ENCODE results near the gene TPK1.

The TPK1 gene

DNA sequence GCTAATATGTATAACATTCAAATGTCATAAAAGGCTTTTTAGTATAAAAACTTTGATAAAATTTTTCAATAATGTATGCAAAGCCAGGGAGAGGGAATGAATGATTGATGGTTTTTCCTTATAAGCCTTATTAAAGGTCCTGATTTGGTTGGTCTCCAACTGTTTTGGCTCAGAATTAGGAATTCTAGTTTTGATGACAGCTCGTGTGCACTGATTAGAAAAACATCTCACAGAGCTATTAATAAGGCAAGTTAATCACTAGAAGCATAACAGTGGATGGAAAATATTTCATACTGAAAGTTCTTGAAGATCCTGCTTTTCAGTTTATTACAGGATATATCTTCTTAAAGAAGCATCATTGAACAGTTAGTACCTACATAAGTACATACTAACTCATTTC lies 317.5 kb downstream of the TPK1 start:
- Mint-ChIP-seq H3K4me1 (ENCODE audit: low read depth) (no peaks in the 10 kb centered on the region), H3K27me3 (ENCODE audit: low read depth) (no peaks in the 10 kb centered on the region), H3K9me3 (no peaks in the 10 kb centered on the region), H3K36me3 (ENCODE audit: low read depth) (no peaks in the 10 kb centered on the region), H3K27ac (no peak overlapping the region), H3K4me3 (no peak overlapping the region)

DNA sequence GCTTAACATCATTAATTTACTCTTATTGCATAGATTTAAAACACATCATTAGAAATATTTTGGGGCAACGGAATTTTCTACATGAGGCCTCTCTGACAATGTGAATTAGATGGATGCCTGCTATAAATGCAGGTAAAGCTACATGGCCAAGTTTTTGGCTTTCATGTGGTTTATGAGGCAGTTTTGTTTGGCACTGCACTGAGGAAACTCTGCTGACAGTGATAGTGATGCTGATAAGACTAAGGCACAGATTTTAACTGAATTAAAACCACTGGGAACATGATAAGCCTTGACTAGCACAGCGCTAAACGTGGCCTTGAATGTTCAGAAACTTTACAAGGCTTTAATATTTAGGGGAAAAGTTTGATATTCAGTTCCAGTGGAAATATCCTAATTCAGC lies 318.1 kb downstream of the TPK1 start:
- Mint-ChIP-seq H3K4me1 (ENCODE audit: low read depth) (no peaks in the 10 kb centered on the region), H3K4me3 (no peak overlapping the region), H3K27me3 (ENCODE audit: low read depth) (no peaks in the 10 kb centered on the region), H3K27ac (no peak overlapping the region), H3K36me3 (ENCODE audit: low read depth) (no peaks in the 10 kb centered on the region), H3K9me3 (no peaks in the 10 kb centered on the region)

GRCh38 chr7:144516729-144517525 lies 318.9 kb downstream of the TPK1 start:
- no peaks in the 10 kb centered on the region for H3K4me1 Mint-ChIP-seq (ENCODE audit: low read depth)
- H3K36me3 Mint-ChIP-seq (ENCODE audit: low read depth), result no peaks in the 10 kb centered on the region
- no peaks in the 10 kb centered on the region for H3K27me3 Mint-ChIP-seq (ENCODE audit: low read depth)
- no peaks in the 10 kb centered on the region for H3K9me3 Mint-ChIP-seq
- H3K27ac Mint-ChIP-seq, result no peak overlapping the region
- no peak overlapping the region for H3K4me3 Mint-ChIP-seq

GRCh38 chr7:144513334-144513733 lies 322.5 kb downstream of the TPK1 start:
- H3K36me3 Mint-ChIP-seq (ENCODE audit: low read depth), result no peaks in the 10 kb centered on the region
- no peak overlapping the region for H3K27ac Mint-ChIP-seq
- H3K4me1 Mint-ChIP-seq (ENCODE audit: low read depth), result no peaks in the 10 kb centered on the region
- no peaks in the 10 kb centered on the region for H3K27me3 Mint-ChIP-seq (ENCODE audit: low read depth)
- no peaks in the 10 kb centered on the region for H3K9me3 Mint-ChIP-seq
- H3K4me3 Mint-ChIP-seq, result no peak overlapping the region

GRCh38 chr7:144510621-144511020 lies 325.2 kb downstream of the TPK1 start:
- Mint-ChIP-seq H3K4me3 (no peak overlapping the region), H3K9me3 (no peaks in the 10 kb centered on the region), H3K36me3 (ENCODE audit: low read depth) (no peaks in the 10 kb centered on the region), H3K27me3 (ENCODE audit: low read depth) (no peaks in the 10 kb centered on the region), H3K4me1 (ENCODE audit: low read depth) (no peaks in the 10 kb centered on the region), H3K27ac (no peak overlapping the region)

DNA sequence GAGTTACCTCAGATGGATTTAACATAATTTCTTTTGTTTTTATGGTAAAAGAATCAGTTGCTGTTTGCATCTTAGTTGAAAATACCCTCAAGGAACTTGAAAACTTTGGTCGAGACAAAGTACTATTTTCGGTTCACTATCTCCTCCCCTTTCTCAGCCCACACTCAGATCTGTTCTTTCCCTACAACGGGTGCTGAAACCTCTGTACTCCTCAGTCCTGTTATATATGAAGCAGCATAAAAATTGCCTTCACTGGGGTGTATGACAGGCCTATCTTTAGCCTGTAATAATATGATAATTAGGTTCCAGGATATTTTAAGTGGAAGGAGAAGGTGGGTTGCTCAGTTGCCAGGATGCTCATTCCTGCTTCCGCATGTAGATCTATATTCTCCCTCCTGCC lies 327.2 kb downstream of the TPK1 start:
- no peaks in the 10 kb centered on the region for H3K27me3 Mint-ChIP-seq (ENCODE audit: low read depth)
- no peaks in the 10 kb centered on the region for H3K9me3 Mint-ChIP-seq
- H3K4me1 Mint-ChIP-seq (ENCODE audit: low read depth), result no peaks in the 10 kb centered on the region
- no peak overlapping the region for H3K4me3 Mint-ChIP-seq
- no peak overlapping the region for H3K27ac Mint-ChIP-seq
- H3K36me3 Mint-ChIP-seq (ENCODE audit: low read depth), result no peaks in the 10 kb centered on the region

GRCh38 chr7:144503215-144503614 lies 332.6 kb downstream of the TPK1 start:
- H3K27me3 Mint-ChIP-seq (ENCODE audit: low read depth), result no peaks in the 10 kb centered on the region
- no peaks in the 10 kb centered on the region for H3K9me3 Mint-ChIP-seq
- no peaks in the 10 kb centered on the region for H3K36me3 Mint-ChIP-seq (ENCODE audit: low read depth)
- H3K4me3 Mint-ChIP-seq, result no peak overlapping the region
- H3K27ac Mint-ChIP-seq, result no peak overlapping the region
- no peaks in the 10 kb centered on the region for H3K4me1 Mint-ChIP-seq (ENCODE audit: low read depth)

DNA sequence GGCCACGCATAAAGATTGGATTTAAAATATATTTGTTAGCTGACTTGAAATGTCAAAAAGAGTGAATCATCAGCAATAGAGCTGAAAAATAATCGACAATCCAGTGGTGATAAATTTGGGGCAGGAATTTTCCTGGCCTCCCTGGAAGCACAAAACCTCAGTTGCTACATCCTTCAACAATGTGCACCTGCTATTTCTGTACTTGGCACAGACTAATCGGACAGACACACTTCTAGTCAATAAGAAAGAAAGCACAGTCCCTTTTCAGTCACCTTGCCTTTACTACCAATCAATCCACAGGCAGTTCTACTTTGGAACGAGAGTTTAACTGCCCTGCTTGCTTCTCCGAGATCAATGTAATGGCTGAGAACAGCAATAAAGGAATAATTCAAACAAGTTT lies 335.6 kb downstream of the TPK1 start:
- H3K27me3 Mint-ChIP-seq (ENCODE audit: low read depth), result no peaks in the 10 kb centered on the region
- no peaks in the 10 kb centered on the region for H3K36me3 Mint-ChIP-seq (ENCODE audit: low read depth)
- H3K4me3 Mint-ChIP-seq, result no peak overlapping the region
- H3K9me3 Mint-ChIP-seq, result no peaks in the 10 kb centered on the region
- no peak overlapping the region for H3K27ac Mint-ChIP-seq
- no peaks in the 10 kb centered on the region for H3K4me1 Mint-ChIP-seq (ENCODE audit: low read depth)

DNA sequence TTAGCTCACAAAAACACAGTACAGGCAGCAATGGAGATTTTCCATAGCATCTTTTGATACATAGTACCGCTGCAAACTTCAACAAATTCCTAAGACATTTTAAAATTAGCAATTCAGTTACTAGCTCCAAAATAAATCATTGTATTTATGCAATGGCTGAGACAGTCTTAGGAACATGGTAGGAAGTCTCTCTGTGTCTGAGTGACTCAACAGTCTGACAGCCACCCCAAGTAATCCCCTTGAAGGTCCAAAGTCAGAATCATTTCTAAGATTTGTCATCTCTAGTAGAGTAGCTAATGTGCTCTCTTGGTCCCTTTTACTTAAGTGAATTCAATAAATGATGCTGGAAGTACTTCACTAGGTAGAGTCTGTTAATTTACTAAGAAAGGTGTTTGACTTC lies 338.6 kb downstream of the TPK1 start:
- no peak overlapping the region for H3K27ac Mint-ChIP-seq
- no peaks in the 10 kb centered on the region for H3K4me1 Mint-ChIP-seq (ENCODE audit: low read depth)
- no peaks in the 10 kb centered on the region for H3K9me3 Mint-ChIP-seq
- no peaks in the 10 kb centered on the region for H3K27me3 Mint-ChIP-seq (ENCODE audit: low read depth)
- H3K4me3 Mint-ChIP-seq, result no peak overlapping the region
- no peaks in the 10 kb centered on the region for H3K36me3 Mint-ChIP-seq (ENCODE audit: low read depth)

DNA sequence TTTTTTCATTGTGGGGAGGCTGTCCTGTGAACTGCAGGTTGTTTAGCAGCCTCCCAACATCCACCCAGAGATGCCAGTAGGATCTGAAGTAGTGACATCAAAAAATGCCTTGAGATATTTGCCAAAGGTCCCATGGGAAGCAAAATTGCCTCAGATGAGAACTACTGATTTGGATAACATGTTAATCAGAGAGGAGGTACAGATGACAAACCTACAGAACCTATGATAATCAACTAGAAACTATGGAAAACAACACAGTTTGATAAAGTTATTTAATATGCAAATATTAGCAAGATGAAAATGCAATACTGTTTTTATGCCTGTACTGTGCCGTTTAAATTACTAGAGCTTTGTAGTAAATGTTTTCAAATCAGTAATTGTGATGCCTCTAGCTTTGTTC lies 341.5 kb downstream of the TPK1 start:
- Mint-ChIP-seq H3K36me3 (ENCODE audit: low read depth) (no peaks in the 10 kb centered on the region), H3K4me1 (ENCODE audit: low read depth) (peaks cover 6% of the 10 kb centered on the region), H3K4me3 (no peak overlapping the region), H3K27ac (no peak overlapping the region), H3K9me3 (no peaks in the 10 kb centered on the region), H3K27me3 (ENCODE audit: low read depth) (no peaks in the 10 kb centered on the region)

DNA sequence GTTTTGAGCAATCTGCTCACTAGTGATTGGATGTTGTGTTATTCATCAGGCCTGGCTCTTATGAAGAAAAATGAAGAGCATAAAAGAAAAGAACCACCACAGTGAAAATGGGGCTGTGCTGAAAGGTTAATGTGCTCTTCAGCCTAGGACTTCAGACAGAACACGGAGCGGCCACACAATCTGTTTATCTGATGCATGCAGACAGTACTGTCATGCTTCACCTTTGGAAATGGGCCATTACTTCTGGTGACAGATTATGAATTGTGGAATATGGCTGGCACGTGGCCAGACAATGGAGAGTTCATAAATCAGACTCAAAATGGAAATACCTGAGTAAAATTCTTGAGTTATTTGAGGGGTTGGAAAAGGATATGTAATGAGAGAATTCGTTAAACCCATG lies 346.3 kb downstream of the TPK1 start:
- Mint-ChIP-seq H3K27me3 (ENCODE audit: low read depth) (no peaks in the 10 kb centered on the region), H3K36me3 (ENCODE audit: low read depth) (no peaks in the 10 kb centered on the region), H3K4me1 (ENCODE audit: low read depth) (peaks cover 8% of the 10 kb centered on the region)

DNA sequence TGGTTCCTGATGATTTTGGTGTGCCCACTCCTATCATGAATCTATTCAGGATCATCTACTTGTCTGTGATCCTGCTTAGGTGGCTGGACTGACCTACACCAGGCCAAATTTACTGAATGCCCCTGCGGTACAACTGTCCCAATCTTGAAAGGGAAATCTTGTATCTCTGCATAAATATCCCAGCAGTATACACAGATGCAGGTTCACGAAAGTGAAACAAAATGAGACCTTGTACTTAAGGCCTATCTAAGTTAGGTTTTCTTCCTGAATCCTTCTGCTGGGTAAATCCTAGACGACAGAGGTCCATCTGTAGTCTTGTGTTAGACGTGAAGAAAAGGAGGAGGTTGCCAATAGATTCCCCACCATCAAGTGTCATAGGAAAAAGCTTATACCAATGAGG lies 346.9 kb downstream of the TPK1 start:
- Mint-ChIP-seq H3K27ac (no peak overlapping the region), H3K4me1 (ENCODE audit: low read depth) (peaks cover 8% of the 10 kb centered on the region), H3K4me3 (no peak overlapping the region), H3K27me3 (ENCODE audit: low read depth) (no peaks in the 10 kb centered on the region), H3K9me3 (peaks cover 6% of the 10 kb centered on the region), H3K36me3 (ENCODE audit: low read depth) (no peaks in the 10 kb centered on the region)

More for the DNA sequence above, 346.3 kb downstream of the TPK1 start:
- Mint-ChIP-seq H3K27ac (no peak overlapping the region), H3K4me3 (no peak overlapping the region), H3K9me3 (peaks cover 1% of the 10 kb centered on the region)

GRCh38 chr7:144487901-144488300 lies 348.0 kb downstream of the TPK1 start:
- no peak overlapping the region for H3K4me3 Mint-ChIP-seq
- H3K27me3 Mint-ChIP-seq (ENCODE audit: low read depth), result no peaks in the 10 kb centered on the region
- peaks cover 1% of the 10 kb centered on the region for H3K36me3 Mint-ChIP-seq (ENCODE audit: low read depth)
- H3K27ac Mint-ChIP-seq, result no peak overlapping the region
- H3K9me3 Mint-ChIP-seq, result peaks cover 12% of the 10 kb centered on the region
- H3K4me1 Mint-ChIP-seq (ENCODE audit: low read depth), result peaks cover 8% of the 10 kb centered on the region

DNA sequence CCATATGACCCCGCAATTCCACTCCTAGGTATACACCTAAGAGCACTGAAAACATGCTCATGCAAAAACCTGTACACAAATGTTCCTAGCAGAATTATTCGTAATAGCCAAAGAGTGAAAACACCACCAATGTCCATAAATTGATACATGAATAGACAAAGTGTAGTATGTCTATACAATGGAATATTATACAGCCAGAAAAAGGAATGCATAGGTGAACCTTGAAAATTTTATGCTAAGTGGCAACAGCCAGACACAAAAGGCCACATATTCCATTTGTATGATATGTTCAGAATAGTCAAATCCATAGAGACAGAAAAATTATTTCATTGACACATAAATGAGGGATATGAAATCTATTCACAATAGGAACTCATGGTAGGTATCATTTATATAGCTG lies 351.4 kb downstream of the TPK1 start:
- H3K4me3 Mint-ChIP-seq, result no peak overlapping the region
- no peaks in the 10 kb centered on the region for H3K27me3 Mint-ChIP-seq (ENCODE audit: low read depth)
- peaks cover 1% of the 10 kb centered on the region for H3K36me3 Mint-ChIP-seq (ENCODE audit: low read depth)
- no peak overlapping the region for H3K27ac Mint-ChIP-seq
- H3K9me3 Mint-ChIP-seq, result peaks cover 12% of the 10 kb centered on the region
- H3K4me1 Mint-ChIP-seq (ENCODE audit: low read depth), result peaks cover 2% of the 10 kb centered on the region

GRCh38 chr7:144483189-144483588 lies 352.7 kb downstream of the TPK1 start:
- Mint-ChIP-seq H3K36me3 (ENCODE audit: low read depth) (peaks cover 1% of the 10 kb centered on the region), H3K4me1 (ENCODE audit: low read depth) (no peaks in the 10 kb centered on the region), H3K27ac (no peak overlapping the region), H3K27me3 (ENCODE audit: low read depth) (no peaks in the 10 kb centered on the region), H3K4me3 (no peak overlapping the region), H3K9me3 (peaks cover 12% of the 10 kb centered on the region)

GRCh38 chr7:144481833-144482232 lies 354.0 kb downstream of the TPK1 start:
- no peaks in the 10 kb centered on the region for H3K4me1 Mint-ChIP-seq (ENCODE audit: low read depth)
- H3K9me3 Mint-ChIP-seq, result peaks cover 12% of the 10 kb centered on the region
- no peaks in the 10 kb centered on the region for H3K27me3 Mint-ChIP-seq (ENCODE audit: low read depth)

More at GRCh38 chr7:144481833-144482232, 354.0 kb downstream of the TPK1 start:
- Mint-ChIP-seq H3K4me3 (no peak overlapping the region), H3K36me3 (ENCODE audit: low read depth) (peaks cover 1% of the 10 kb centered on the region), H3K27ac (no peak overlapping the region)

Measured in T-helper 1 cell treated with Interleukin-12 subunit alpha and Interleukin-12 subunit beta and Interleukin-4 antibody, amounts not matched to agents 30 μg/mL and 1 μg/mL, for 36 hours (primary cell).